SK-N-MC (cell line): ENCODE measurements around the gene PKD2L2.

Source experiments
- EZH2 ChIP-seq: fragments of 200-600 bp; sonication (generic); IDR thresholded peaks from one replicate; pipeline ENCODE4 v1.6.1; 2017; ENCODE audit warnings: antibody characterized with exemption
- FOXP2 ChIP-seq: optimal IDR thresholded peaks from 2 replicates; pipeline ENCODE3; 2011; ENCODE audit warnings: mild to moderate bottlenecking, moderate library complexity; ENCODE audit not compliant: insufficient read depth; ENCODE audit errors: extremely low read length, control extremely low read depth
- POLR2AphosphoS5 ChIP-seq: IDR thresholded peaks from 2 replicates; pipeline ENCODE4 v1.6.1; 2012; ENCODE audit warnings: mild to moderate bottlenecking, low read depth, low read length, borderline replicate concordance

DNA sequence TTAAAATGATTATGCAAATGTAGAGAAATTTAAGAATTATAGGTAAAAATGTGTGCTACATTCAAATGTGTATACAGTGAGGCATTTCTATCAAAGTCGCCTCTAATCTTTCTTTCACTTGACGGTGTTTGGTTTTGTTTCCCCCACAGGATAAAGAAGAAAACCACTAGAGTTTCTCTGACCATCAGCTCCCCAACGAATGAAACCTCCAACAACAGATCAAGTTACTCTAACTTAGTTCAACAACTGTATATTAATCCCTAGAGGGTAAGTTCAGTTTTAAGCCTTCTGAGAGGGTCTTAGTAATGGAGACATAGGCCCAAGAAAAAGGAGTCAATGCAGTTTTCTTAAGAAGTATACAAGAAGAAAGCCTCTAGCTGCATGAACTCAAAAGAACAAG lies 33.1 kb upstream of the PKD2L2 start:
- TF ChIP-seq POLR2AphosphoS5 (no peak), EZH2 (no peak), FOXP2 (no peak)
